ENCODE measurements around the gene CHKB. TPM values are rescaled to one million over a fixed set of nuclear protein-coding genes. Genes with fewer than 3 reads are reported as not detected.

Gene CHKB
- total and polyA plus RNA-seq, 11 donors, result 16.7 to 77.1 (median 35.6) TPM

GRCh38 chr22:50562523-50563412 lies 19.9 kb downstream of the CHKB start, which contains the start of gene SYCE3:
Gene SYCE3 (minus strand): TSS chr22:50562919. CDS start chr22:50556405, 6,514 bp downstream.
- WGBS, 4 donors, result 6 to 13% (median 9%) methylated on average over 38 to 60 of the region's 61 CpGs
- DNase-seq (peak; percentile 97 to 99 (median 98)), ATAC-seq (peak; percentile 94 to 97 (median 96))
- Histone ChIP-seq H3K9me3 (no peaks in the 10 kb centered on the region), H3K27ac (peak within 1 kb of the TSS; percentile 65 to 96 (median 86)), H3K4me1 (peaks cover 0 to 17% (median 7%) of the 10 kb centered on the region in 12 donors), H3K27me3 (no peaks in the 10 kb centered on the region), H3K4me3 (peak within 1 kb of the TSS; percentile 30 to 97 (median 64)), H3K36me3 (peaks cover 0 to 7% (median 3%) of the 10 kb centered on the region in 9 donors)
- intact Hi-C loops (cut with DNase I), result loop anchor here in 3 of 10 donors (1.0 to 5.0 kb wide), 5 partner anchors 20 to 55 kb away; partner anchors contain the start of genes SCO2 (in 2 of the 3), CHKB (in 1 of the 3), LMF2 (in 1 of the 3) and NCAPH2 (in 1 of the 3)
- TF ChIP-seq POLR2A (IDR thresholded peaks at IDR 0.05) (peak; percentile 51 to 86), CTCF (IDR thresholded peaks at IDR 0.05) (peak; percentile 92 to 100 (median 98))

- Histone ChIP-seq H3K27ac (no peak overlapping the region), H3K4me1 (peaks cover 0 to 17% (median 7%) of the 10 kb centered on the region in 12 donors), H3K4me3 (no peak overlapping the region), H3K9me3 (no peaks in the 10 kb centered on the region), H3K27me3 (no peaks in the 10 kb centered on the region), H3K36me3 (no peaks in the 10 kb centered on the region)
- intact Hi-C loops (cut with DNase I), result loop anchor here in 3 of 10 donors (1.0 to 5.0 kb wide), 3 partner anchors 34 to 54 kb away; partner anchors contain the start of genes SCO2 (in 2 of the 3), LMF2 (in 1 of the 3) and NCAPH2 (in 1 of the 3)
- DNase-seq (no peak), ATAC-seq (no peak)
- TF ChIP-seq CTCF (IDR thresholded peaks at IDR 0.05) (no peak), POLR2A (IDR thresholded peaks at IDR 0.05) (no peak)
- WGBS, 4 donors, result 76 to 81% (median 79%) methylated on average over 18 to 30 of the region's 34 CpGs
Observed at GRCh38 chr22:50561401-50562358, 21.0 kb downstream of the CHKB start.

GRCh38 chr22:50560034-50560433 lies 22.6 kb downstream of the CHKB start:
- ATAC-seq (no peak), DNase-seq (no peak)
- Histone ChIP-seq H3K27me3 (no peaks in the 10 kb centered on the region), H3K27ac (no peak overlapping the region), H3K9me3 (no peaks in the 10 kb centered on the region), H3K4me3 (no peak overlapping the region), H3K36me3 (no peaks in the 10 kb centered on the region), H3K4me1 (peaks cover 0 to 17% (median 7%) of the 10 kb centered on the region in 12 donors)
- WGBS, 4 donors, result 86 to 93% (median 90%) methylated on average over 3 of the region's 3 CpGs
- TF ChIP-seq POLR2A (IDR thresholded peaks at IDR 0.05) (no peak), CTCF (IDR thresholded peaks at IDR 0.05) (no peak)
- intact Hi-C loops (cut with DNase I), result loop anchor here in 2 of 10 donors (5.0 kb wide), 2 partner anchors 33 to 53 kb away; partner anchors contain the start of genes LMF2 (in 1 of the 2), NCAPH2 (in 1 of the 2) and SCO2 (in 1 of the 2)
